SK-N-SH (cell line): ENCODE results near the gene PRLH.

ENCODE experiments used
- CTCF ChIP-seq: fragments of 200-600 bp; sonication (generic); IDR thresholded peaks from 2 replicates; pipeline ENCODE4 v1.6.1; 2017; ENCODE audit warnings: antibody characterized with exemption, mild to moderate bottlenecking, moderate library complexity
- MAX ChIP-seq: IDR thresholded peaks from 2 replicates; pipeline ENCODE4 v1.4.0; 2012; ENCODE audit warnings: low read depth
- MXI1 ChIP-seq: IDR thresholded peaks from 2 replicates; pipeline ENCODE4 v1.6.1; 2012; ENCODE audit warnings: mild to moderate bottlenecking, low read depth, low read length, improper control_type of control experiment
- POLR2AphosphoS5 ChIP-seq: IDR thresholded peaks from 2 replicates; pipeline ENCODE4 v1.6.1; 2012; ENCODE audit warnings: low read depth, low read length
- REST ChIP-seq: IDR thresholded peaks from 2 replicates; pipeline ENCODE4 v1.6.1; 2012; ENCODE audit warnings: mild to moderate bottlenecking, low read depth, low read length, moderate library complexity
- SMC3 ChIP-seq: IDR thresholded peaks from 2 replicates; pipeline ENCODE4 v1.6.1; 2012; ENCODE audit warnings: low read depth, low read length, improper control_type of control experiment
- USF1 ChIP-seq: IDR thresholded peaks from 2 replicates; pipeline ENCODE4 v1.4.0; 2012; ENCODE audit warnings: low read depth, borderline replicate concordance

- TF ChIP-seq CTCF, result no peak
- no peak for TF ChIP-seq POLR2AphosphoS5
- TF ChIP-seq MAX, result no peak
- no peak for TF ChIP-seq MXI1
- TF ChIP-seq REST, result no peak
- no peak for TF ChIP-seq SMC3
- no peak for TF ChIP-seq USF1
Observed at GRCh38 chr2:237572742-237573101, 6.3 kb downstream of the PRLH start.
